ENCODE measurements around the gene AMHR2.

Gene AMHR2

GRCh38 chr12:53459097-53459496 lies 35.4 kb downstream of the AMHR2 start:
- H3K27me3 ChIP-seq (ENCODE audit: control insufficient read depth, insufficient read depth, low read length) = no peaks in the 10 kb centered on the region
- H3K4me1 ChIP-seq (ENCODE audit: control insufficient read depth, insufficient read depth, low read length) = peaks cover 8% of the 10 kb centered on the region
- H3K36me3 ChIP-seq (ENCODE audit: insufficient read depth, low read length) = peaks cover 99% of the 10 kb centered on the region
- no peaks in the 10 kb centered on the region for H3K9me3 ChIP-seq (replicated peaks; ENCODE audit: low read length)
- no peak overlapping the region for H3K4me3 ChIP-seq (ENCODE audit: low read length)
- H3K4me2 ChIP-seq (ENCODE audit: low read length) = no peak overlapping the region
- no peak overlapping the region for H3K9ac ChIP-seq (ENCODE audit: low read depth, low read length)

DNA sequence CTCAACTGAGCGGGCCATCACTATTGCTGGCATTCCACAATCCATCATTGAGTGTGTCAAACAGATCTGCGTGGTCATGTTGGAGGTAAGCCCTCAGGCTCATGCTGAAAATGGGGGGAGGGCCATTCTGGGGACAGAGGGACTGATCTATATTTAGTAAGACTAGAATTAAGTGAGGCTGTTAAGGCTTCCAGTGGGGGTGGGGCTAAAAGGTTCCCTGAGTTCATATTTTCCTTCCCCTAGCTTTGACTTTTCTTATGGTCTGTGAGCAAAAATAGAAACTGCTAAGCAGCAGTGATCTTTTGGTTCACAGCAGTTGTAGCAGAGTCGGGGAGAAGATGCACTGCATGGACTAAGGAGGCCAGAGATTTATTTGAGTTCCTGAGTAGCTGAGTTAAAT lies 37.4 kb downstream of the AMHR2 start:
- H3K4me2 ChIP-seq (ENCODE audit: low read length) = no peak overlapping the region
- peaks cover 99% of the 10 kb centered on the region for H3K36me3 ChIP-seq (ENCODE audit: insufficient read depth, low read length)
- no peaks in the 10 kb centered on the region for H3K27me3 ChIP-seq (ENCODE audit: control insufficient read depth, insufficient read depth, low read length)
- no peaks in the 10 kb centered on the region for H3K9me3 ChIP-seq (replicated peaks; ENCODE audit: low read length)
- no peak overlapping the region for H3K9ac ChIP-seq (ENCODE audit: low read depth, low read length)
- H3K4me1 ChIP-seq (ENCODE audit: control insufficient read depth, insufficient read depth, low read length) = no peaks in the 10 kb centered on the region
- H3K4me3 ChIP-seq (ENCODE audit: low read length) = no peak overlapping the region

- H3K4me2 ChIP-seq (ENCODE audit: low read length) = no peak overlapping the region
- peaks cover 99% of the 10 kb centered on the region for H3K36me3 ChIP-seq (ENCODE audit: insufficient read depth, low read length)
- no peak overlapping the region for H3K9ac ChIP-seq (ENCODE audit: low read depth, low read length)
- no peaks in the 10 kb centered on the region for H3K9me3 ChIP-seq (replicated peaks; ENCODE audit: low read length)
- H3K27me3 ChIP-seq (ENCODE audit: control insufficient read depth, insufficient read depth, low read length) = no peaks in the 10 kb centered on the region
- H3K4me3 ChIP-seq (ENCODE audit: low read length) = no peak overlapping the region
- no peaks in the 10 kb centered on the region for H3K4me1 ChIP-seq (ENCODE audit: control insufficient read depth, insufficient read depth, low read length)
Measured at GRCh38 chr12:53461591-53461990, 37.9 kb downstream of the AMHR2 start.

GRCh38 chr12:53462935-53463334 lies 39.3 kb downstream of the AMHR2 start:
- no peaks in the 10 kb centered on the region for H3K4me1 ChIP-seq (ENCODE audit: control insufficient read depth, insufficient read depth, low read length)
- H3K36me3 ChIP-seq (ENCODE audit: insufficient read depth, low read length) = peaks cover 99% of the 10 kb centered on the region
- no peak overlapping the region for H3K4me2 ChIP-seq (ENCODE audit: low read length)
- no peaks in the 10 kb centered on the region for H3K27me3 ChIP-seq (ENCODE audit: control insufficient read depth, insufficient read depth, low read length)
- no peak overlapping the region for H3K4me3 ChIP-seq (ENCODE audit: low read length)
- H3K9me3 ChIP-seq (replicated peaks; ENCODE audit: low read length) = no peaks in the 10 kb centered on the region
- no peak overlapping the region for H3K9ac ChIP-seq (ENCODE audit: low read depth, low read length)

DNA sequence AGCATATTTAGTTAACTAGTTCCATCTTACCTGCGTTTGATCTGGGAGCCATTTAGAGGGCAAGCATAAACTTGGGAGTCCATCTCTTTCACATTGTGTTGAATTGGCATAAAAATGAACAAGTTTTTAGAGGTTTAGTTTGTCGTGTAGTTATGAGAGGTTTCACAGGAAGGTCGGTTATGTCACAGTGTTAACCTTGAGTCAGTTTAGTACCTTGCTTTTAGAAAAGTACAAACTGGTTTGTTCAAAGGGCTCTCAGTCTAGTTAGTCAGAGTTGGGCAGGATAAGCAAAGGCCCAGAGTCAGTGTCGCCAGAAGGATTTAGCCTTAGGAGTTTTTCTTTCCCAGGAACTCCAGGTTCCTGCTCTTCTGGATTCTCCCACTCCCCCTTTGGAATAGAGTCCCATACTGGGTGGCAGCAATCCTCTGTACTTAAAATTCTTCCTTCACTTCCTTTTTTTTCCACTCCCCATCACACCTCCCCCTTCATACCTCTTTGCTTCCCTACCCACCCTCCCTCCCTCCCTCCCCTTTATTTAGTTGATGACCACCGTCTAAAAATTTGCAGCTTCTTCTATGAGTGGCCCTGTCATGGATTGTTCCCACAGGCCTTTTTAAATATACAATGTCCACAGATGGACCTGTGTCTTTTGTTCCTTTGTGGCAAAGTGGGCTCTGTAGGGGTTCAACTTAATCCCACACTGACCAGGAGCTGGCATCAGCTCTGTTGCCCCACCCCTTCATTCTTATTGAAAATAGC lies 40.3 kb downstream of the AMHR2 start:
- no peak overlapping the region for H3K9ac ChIP-seq (ENCODE audit: low read depth, low read length)
- peaks cover 98% of the 10 kb centered on the region for H3K36me3 ChIP-seq (ENCODE audit: insufficient read depth, low read length)
- no peaks in the 10 kb centered on the region for H3K9me3 ChIP-seq (replicated peaks; ENCODE audit: low read length)
- H3K4me3 ChIP-seq (ENCODE audit: low read length) = no peak overlapping the region
- H3K4me1 ChIP-seq (ENCODE audit: control insufficient read depth, insufficient read depth, low read length) = no peaks in the 10 kb centered on the region
- H3K27me3 ChIP-seq (ENCODE audit: control insufficient read depth, insufficient read depth, low read length) = no peaks in the 10 kb centered on the region
- no peak overlapping the region for H3K4me2 ChIP-seq (ENCODE audit: low read length)

- Histone ChIP-seq H3K9me3 (replicated peaks; ENCODE audit: low read length) (no peaks in the 10 kb centered on the region), H3K4me3 (ENCODE audit: low read length) (no peak overlapping the region), H3K4me2 (ENCODE audit: low read length) (no peak overlapping the region), H3K9ac (ENCODE audit: low read depth, low read length) (no peak overlapping the region), H3K4me1 (ENCODE audit: control insufficient read depth, insufficient read depth, low read length) (no peaks in the 10 kb centered on the region), H3K27me3 (ENCODE audit: control insufficient read depth, insufficient read depth, low read length) (no peaks in the 10 kb centered on the region), H3K36me3 (ENCODE audit: insufficient read depth, low read length) (peaks cover 98% of the 10 kb centered on the region)
Measured at GRCh38 chr12:53464685-53465418, 41.2 kb downstream of the AMHR2 start.

- Histone ChIP-seq H3K36me3 (ENCODE audit: insufficient read depth, low read length) (peaks cover 97% of the 10 kb centered on the region), H3K9me3 (replicated peaks; ENCODE audit: low read length) (no peaks in the 10 kb centered on the region), H3K4me3 (ENCODE audit: low read length) (no peak overlapping the region), H3K9ac (ENCODE audit: low read depth, low read length) (no peak overlapping the region), H3K27me3 (ENCODE audit: control insufficient read depth, insufficient read depth, low read length) (no peaks in the 10 kb centered on the region), H3K4me1 (ENCODE audit: control insufficient read depth, insufficient read depth, low read length) (no peaks in the 10 kb centered on the region), H3K4me2 (ENCODE audit: low read length) (no peak overlapping the region)
Measured at GRCh38 chr12:53465679-53466078, 42.0 kb downstream of the AMHR2 start.

- peaks cover 97% of the 10 kb centered on the region for H3K36me3 ChIP-seq (ENCODE audit: insufficient read depth, low read length)
- no peak overlapping the region for H3K4me3 ChIP-seq (ENCODE audit: low read length)
- H3K4me2 ChIP-seq (ENCODE audit: low read length) = no peak overlapping the region
Measured at GRCh38 chr12:53466640-53467039, 43.0 kb downstream of the AMHR2 start.

DNA sequence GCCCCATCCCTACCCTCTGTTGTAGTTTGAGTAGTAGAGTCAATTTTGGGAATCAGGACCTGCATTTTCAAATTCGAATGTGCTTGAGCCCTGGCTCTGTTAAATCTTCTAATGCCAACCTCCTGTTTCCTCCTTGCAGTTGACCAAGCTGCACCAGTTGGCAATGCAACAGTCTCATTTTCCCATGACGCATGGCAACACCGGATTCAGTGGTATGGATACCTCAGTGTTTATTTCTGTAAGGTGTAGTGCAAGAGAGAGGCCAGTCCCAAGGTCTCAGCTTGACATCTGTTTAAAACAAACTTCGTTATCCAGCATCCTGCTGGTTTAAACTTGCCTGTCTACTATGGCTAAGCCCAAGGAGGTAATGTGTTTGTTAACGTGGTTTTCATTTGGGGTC lies 43.4 kb downstream of the AMHR2 start:
- H3K9ac ChIP-seq (ENCODE audit: low read depth, low read length) = no peak overlapping the region
- H3K4me1 ChIP-seq (ENCODE audit: control insufficient read depth, insufficient read depth, low read length) = peaks cover 2% of the 10 kb centered on the region
- H3K27me3 ChIP-seq (ENCODE audit: control insufficient read depth, insufficient read depth, low read length) = no peaks in the 10 kb centered on the region
- H3K36me3 ChIP-seq (ENCODE audit: insufficient read depth, low read length) = peaks cover 97% of the 10 kb centered on the region
- H3K9me3 ChIP-seq (replicated peaks; ENCODE audit: low read length) = no peaks in the 10 kb centered on the region
- H3K4me2 ChIP-seq (ENCODE audit: low read length) = no peak overlapping the region
- no peak overlapping the region for H3K4me3 ChIP-seq (ENCODE audit: low read length)

More at GRCh38 chr12:53466640-53467039, 43.0 kb downstream of the AMHR2 start:
- H3K9me3 ChIP-seq (replicated peaks; ENCODE audit: low read length) = no peaks in the 10 kb centered on the region
- H3K4me1 ChIP-seq (ENCODE audit: control insufficient read depth, insufficient read depth, low read length) = no peaks in the 10 kb centered on the region
- H3K27me3 ChIP-seq (ENCODE audit: control insufficient read depth, insufficient read depth, low read length) = no peaks in the 10 kb centered on the region
- H3K9ac ChIP-seq (ENCODE audit: low read depth, low read length) = no peak overlapping the region

GRCh38 chr12:53467880-53468279 lies 44.2 kb downstream of the AMHR2 start:
- Histone ChIP-seq H3K9me3 (replicated peaks; ENCODE audit: low read length) (no peaks in the 10 kb centered on the region), H3K4me3 (ENCODE audit: low read length) (no peak overlapping the region), H3K27me3 (ENCODE audit: control insufficient read depth, insufficient read depth, low read length) (no peaks in the 10 kb centered on the region), H3K4me1 (ENCODE audit: control insufficient read depth, insufficient read depth, low read length) (peaks cover 10% of the 10 kb centered on the region), H3K36me3 (ENCODE audit: insufficient read depth, low read length) (peaks cover 97% of the 10 kb centered on the region), H3K9ac (ENCODE audit: low read depth, low read length) (no peak overlapping the region), H3K4me2 (ENCODE audit: low read length) (no peak overlapping the region)

- no peak overlapping the region for H3K4me2 ChIP-seq (ENCODE audit: low read length)
- peaks cover 10% of the 10 kb centered on the region for H3K4me1 ChIP-seq (ENCODE audit: control insufficient read depth, insufficient read depth, low read length)
- peaks cover 97% of the 10 kb centered on the region for H3K36me3 ChIP-seq (ENCODE audit: insufficient read depth, low read length)
- H3K9ac ChIP-seq (ENCODE audit: low read depth, low read length) = no peak overlapping the region
- no peak overlapping the region for H3K4me3 ChIP-seq (ENCODE audit: low read length)
- H3K27me3 ChIP-seq (ENCODE audit: control insufficient read depth, insufficient read depth, low read length) = no peaks in the 10 kb centered on the region
- no peaks in the 10 kb centered on the region for H3K9me3 ChIP-seq (replicated peaks; ENCODE audit: low read length)
Measured at GRCh38 chr12:53468282-53468681, 44.6 kb downstream of the AMHR2 start.

Measured in skeletal muscle satellite cell (primary cell).